Activated CD4-positive, alpha-beta T cell treated with anti-CD3 and anti-CD28 coated beads, Interleukin-2, amount 50 U/mL, for 24 hours (primary cell): Measurements from ENCODE around the gene IFIT5.
"Not testable (repeated sequence)": the region's sequence is repeated elsewhere in the genome, so short reads cannot be mapped to it uniquely, and the experiment has no call there.

Source experiments
- DNase-seq, 2 donors: peaks; one replicate each; pipeline ENCODE4 v3.0.0-alpha.2; 2020; ENCODE audit warnings: low read depth in 1 of 2, low spot score in 1 of 2

The IFIT5 gene

GRCh38 chr10:89427629-89428028 lies 13.3 kb downstream of the IFIT5 start:
- no peak for DNase-seq

- DNase-seq = no peak
Observed at GRCh38 chr10:89428877-89429276, 14.5 kb downstream of the IFIT5 start.

- no peak for DNase-seq
Observed at GRCh38 chr10:89431977-89432376, 17.6 kb downstream of the IFIT5 start.

GRCh38 chr10:89438525-89438924 lies 24.2 kb downstream of the IFIT5 start:
- no peak for DNase-seq

- no peak for DNase-seq
Observed at GRCh38 chr10:89440226-89441009, 26.1 kb downstream of the IFIT5 start.

- DNase-seq = no peak
Observed at GRCh38 chr10:89442289-89442688, 27.9 kb downstream of the IFIT5 start.

GRCh38 chr10:89444819-89445218 lies 30.5 kb downstream of the IFIT5 start:
- not testable (repeated sequence) for DNase-seq

GRCh38 chr10:89450901-89451300 lies 36.5 kb downstream of the IFIT5 start:
- DNase-seq = no peak

- DNase-seq = no peak
Observed at GRCh38 chr10:89452193-89452592, 37.8 kb downstream of the IFIT5 start.

- no peak for DNase-seq
Observed at GRCh38 chr10:89454561-89455347, 40.4 kb downstream of the IFIT5 start.

GRCh38 chr10:89458291-89458690 lies 43.9 kb downstream of the IFIT5 start:
- DNase-seq = no peak

- DNase-seq = no peak
Observed at GRCh38 chr10:89458784-89459183, 44.4 kb downstream of the IFIT5 start.

- DNase-seq = no peak
Observed at GRCh38 chr10:89463846-89464537, 49.6 kb downstream of the IFIT5 start.

- DNase-seq = no peak
Observed at GRCh38 chr10:89465196-89465595, 50.8 kb downstream of the IFIT5 start.

GRCh38 chr10:89466599-89467035 lies 52.2 kb downstream of the IFIT5 start:
- no peak for DNase-seq

GRCh38 chr10:89468191-89468965 lies 54.0 kb downstream of the IFIT5 start:
- no peak for DNase-seq

- no peak for DNase-seq
Observed at GRCh38 chr10:89469517-89469916, 55.1 kb downstream of the IFIT5 start.
